Measurements from ENCODE around the gene PREX1. TPM values are rescaled to one million over a fixed set of nuclear protein-coding genes. Genes with fewer than 3 reads are reported as not detected.

PREX1 gene
- total and polyA plus RNA-seq, 2 of the 4 experiments (the other 2 are of a cell fraction), result 0.67 to 0.72 TPM

DNA sequence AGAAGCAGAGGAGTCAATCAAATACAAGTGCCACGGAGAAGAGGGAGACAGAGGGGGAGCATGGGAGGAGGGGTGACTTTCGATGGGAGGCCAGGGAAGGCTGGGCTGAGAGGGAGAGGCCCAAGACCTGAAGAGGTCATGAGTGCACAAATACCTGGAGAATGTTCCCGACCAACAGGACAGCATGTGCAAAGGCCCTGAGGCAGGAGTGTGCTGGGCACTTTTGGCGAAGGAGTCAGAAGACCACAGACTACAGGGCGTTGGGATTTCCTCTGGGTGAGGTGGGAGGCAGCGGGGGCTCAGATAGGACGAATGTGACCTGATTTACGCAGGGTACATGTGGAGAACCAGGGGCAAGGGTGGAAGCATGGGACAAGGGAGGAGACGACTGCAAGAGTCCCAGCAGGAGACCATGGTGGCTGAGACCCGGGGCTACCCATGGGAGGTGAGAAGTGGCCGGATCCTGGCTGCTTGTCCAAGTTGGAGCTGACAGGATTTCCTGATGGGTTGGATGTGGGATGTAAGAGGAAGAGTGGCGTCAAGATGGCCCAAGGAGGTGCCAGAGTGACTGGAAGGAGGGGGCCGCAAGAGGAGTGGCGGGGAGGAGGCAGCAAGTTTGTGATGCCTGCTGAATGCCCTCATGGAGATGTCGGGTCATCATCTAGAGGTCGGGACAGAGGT is 23.4 kb downstream of the PREX1 start:
- Histone ChIP-seq H3K9me3 (ENCODE audit: control insufficient read depth, insufficient read depth, low read length) (peaks cover 6% of the 10 kb centered on the region; the same call in 1 of the 2 replicates), H3K4me3 (ENCODE audit: insufficient read depth, low read depth, low read length) (no peak overlapping the region), H4K91ac (ENCODE audit: insufficient read depth, low read depth, low read length) (no peak overlapping the region), H3K18ac (ENCODE audit: low read depth, low read length) (no peak overlapping the region), H3K56ac (ENCODE audit: extremely low read depth, insufficient read depth, low read length) (no peak overlapping the region), H4K8ac (ENCODE audit: low read depth in 2 of 2, low read length in 2 of 2) (no peak overlapping the region), H2BK15ac (ENCODE audit: low read depth, low read length) (no peak overlapping the region), H2BK20ac (ENCODE audit: low read depth, low read length) (no peak overlapping the region), H2AK5ac (ENCODE audit: low read depth, low read length) (no peak overlapping the region), H3K27ac (ENCODE audit: insufficient read depth, low read length) (no peak overlapping the region), H2BK120ac (ENCODE audit: low read depth, low read length) (no peak overlapping the region), H3K9me1 (ENCODE audit: insufficient read depth, low read length) (no peaks in the 10 kb centered on the region; the same call in 1 of the 2 replicates), H3K27me3 (ENCODE audit: control insufficient read depth, insufficient read depth, low read length) (peaks cover 22% of the 10 kb centered on the region), H3K4me2 (ENCODE audit: low read depth, low read length) (no peak overlapping the region), H2AFZ (replicated peaks; ENCODE audit: low read length, poor library complexity) (no peak overlapping the region), H3K23ac (ENCODE audit: low read depth, low read length) (no peak overlapping the region), H2AK9ac (replicated peaks; ENCODE audit: low read depth, low read length, poor library complexity) (no peak overlapping the region), H2BK5ac (ENCODE audit: low read depth, low read length, poor library complexity, severe bottlenecking) (no peak overlapping the region), H3K14ac (replicated peaks; ENCODE audit: low read depth, low read length) (no peak overlapping the region), H4K20me1 (ENCODE audit: insufficient read depth, low read length) (no peaks in the 10 kb centered on the region), H3K79me1 (ENCODE audit: low read depth in 1 of 2, low read length in 2 of 2) (no peaks in the 10 kb centered on the region), H3K4ac (ENCODE audit: low read depth, low read length) (no peak overlapping the region), H3K36me3 (ENCODE audit: control insufficient read depth, insufficient read depth, low read length) (no peaks in the 10 kb centered on the region), H3K9ac (ENCODE audit: low read depth, low read length) (no peak overlapping the region), H3K4me1 (ENCODE audit: control insufficient read depth, insufficient read depth, low read length) (no peaks in the 10 kb centered on the region), H4K5ac (ENCODE audit: low read depth, low read length) (no peak overlapping the region)
- DNase-seq (no peak), ATAC-seq (ENCODE audit: low read depth) (no peak)
- intact Hi-C loops (cut with micrococcal nuclease) (no loop called here), in situ Hi-C loops (cut with MboI; ENCODE audit: low sequenced_read_pairs) (no loop called here), dilution Hi-C loops (cut with HindIII; ENCODE audit: low sequenced_read_pairs, unreplicated experiment) (no loop called here)
- CTCF ChIA-PET, result no interaction called here
- no TSS peak for BruUV-seq (replicated peaks)
- POLR2A ChIA-PET (ENCODE audit: unreplicated experiment), result no interaction called here
- 62% methylated on average over 8 of the region's 16 CpGs; no CpG with 5 or more reads in 1 of the 2 experiments for WGBS, 2 experiments (ENCODE audit: extremely low coverage in 2 of 2, insufficient read length in 1 of 2)
- TF ChIP-seq NFE2L2 (IDR thresholded peaks at IDR 0.05; ENCODE audit: low read depth, low read length) (no peak), MAZ (IDR thresholded peaks at IDR 0.05; ENCODE audit: borderline replicate concordance, low read depth, low read length) (no peak)
